HPDE6-E6E7 (cell line): ENCODE results near the gene CPA1.

Experiments
- DNase-seq: peaks from one replicate; pipeline ENCODE4 v3.0.0; 2011; ENCODE audit warnings: missing footprints; ENCODE audit errors: extremely low spot score

The CPA1 gene

DNA sequence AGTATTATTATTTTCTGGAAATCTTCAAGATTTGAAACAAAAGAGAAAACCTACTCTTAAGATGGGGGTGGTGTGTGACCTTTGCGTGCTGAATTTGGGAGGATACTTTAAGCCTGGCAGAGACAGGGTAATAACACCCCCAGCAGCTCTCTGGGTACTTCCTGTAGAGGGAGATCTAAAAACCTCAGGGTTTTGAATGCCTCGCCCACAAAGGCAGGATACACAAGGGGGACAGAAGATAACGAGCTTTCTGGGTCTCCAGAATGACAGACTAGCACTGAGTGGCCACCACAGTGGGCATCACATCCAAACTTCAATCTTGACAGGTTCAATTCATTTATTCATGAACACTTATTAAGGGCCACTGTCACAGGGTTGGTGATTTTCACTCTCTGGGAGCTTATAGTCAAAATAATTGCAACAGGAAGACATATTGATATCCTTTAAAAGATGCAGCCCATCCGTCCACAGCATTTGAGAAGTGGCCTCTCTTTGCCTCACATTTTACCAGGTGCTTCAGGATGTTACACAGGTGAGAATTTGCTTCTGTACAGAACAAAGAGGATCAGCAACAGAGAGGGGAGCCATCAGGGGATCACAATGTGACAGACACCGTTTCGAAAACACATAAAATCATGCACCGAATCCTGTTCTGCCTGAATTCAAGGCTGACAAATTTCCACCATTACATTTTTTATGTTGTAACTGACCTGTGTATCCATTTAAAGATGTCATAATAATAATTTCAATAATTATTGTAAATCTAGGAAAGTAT, 14.3 kb downstream of the CPA1 start:
- no peak for DNase-seq

DNA sequence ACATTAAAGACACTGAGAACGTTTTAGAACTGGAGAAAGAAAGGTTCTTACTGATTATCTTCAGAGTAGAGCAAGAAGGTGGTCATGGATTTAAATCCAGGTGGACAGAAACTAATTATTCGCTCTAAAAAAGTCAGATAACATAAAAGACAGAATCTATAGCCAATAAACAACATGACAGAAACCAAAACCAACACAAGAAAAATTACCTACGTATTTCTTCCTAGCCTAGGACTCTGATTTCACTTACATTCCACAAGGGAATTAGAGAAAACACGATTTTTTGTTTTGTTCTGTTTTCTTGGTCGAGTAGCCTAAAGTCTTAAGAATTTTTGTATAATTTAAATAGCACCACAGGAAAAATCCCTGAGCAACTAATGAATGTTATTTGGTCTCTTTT, 15.1 kb downstream of the CPA1 start:
- no peak for DNase-seq

DNA sequence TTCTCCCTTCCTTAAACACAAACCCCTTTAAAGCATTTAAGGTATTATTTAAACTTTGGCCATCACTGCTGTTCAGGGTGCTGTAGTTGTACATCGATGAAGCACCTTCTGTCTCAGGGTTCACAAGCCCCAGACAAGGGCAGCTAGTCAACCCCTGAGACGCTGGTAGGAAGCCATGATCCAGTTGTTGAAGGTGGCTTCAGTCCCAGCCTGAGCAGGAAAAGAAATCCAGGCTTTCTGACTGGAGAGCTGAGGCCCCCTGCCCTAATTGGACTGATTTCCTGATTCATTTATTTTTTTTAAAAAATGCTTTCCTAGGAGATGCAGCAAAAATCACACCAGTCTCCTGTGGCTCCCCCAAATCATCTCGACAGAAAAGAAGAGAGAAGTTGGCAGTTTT, 15.8 kb downstream of the CPA1 start:
- DNase-seq = no peak

DNA sequence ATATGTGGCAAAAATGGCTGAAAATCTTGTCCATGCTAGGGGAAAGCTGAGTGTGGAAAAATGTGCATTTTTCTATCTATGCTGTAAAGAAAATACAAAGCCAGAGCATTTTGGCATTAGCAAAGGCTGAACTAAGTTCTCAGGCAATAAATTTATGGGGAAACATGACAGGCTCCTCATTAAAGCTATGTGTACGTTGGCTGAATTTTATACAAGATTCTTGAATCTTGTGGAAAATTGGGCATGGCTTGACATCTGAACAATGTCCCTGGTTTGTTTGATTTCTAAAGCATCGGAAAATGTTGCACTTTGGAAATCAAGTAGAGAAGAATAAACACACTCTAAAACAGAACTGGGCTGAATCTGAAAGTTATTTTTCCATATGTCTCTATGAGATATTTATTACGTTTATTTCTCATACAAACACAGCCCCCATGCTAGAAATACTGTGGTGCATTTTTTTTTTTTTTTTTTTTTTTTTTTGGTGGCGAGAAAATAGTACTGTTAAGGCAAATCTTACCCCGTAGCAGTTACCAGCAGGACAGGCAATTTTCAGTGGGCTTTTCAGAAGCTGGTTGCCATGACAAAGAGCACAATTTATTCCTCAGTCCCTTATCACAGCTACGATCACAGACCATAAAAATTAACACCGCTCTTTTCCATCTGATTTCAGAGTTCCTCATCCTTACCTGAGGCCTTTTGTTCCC, 16.9 kb downstream of the CPA1 start:
- DNase-seq = no peak

DNA sequence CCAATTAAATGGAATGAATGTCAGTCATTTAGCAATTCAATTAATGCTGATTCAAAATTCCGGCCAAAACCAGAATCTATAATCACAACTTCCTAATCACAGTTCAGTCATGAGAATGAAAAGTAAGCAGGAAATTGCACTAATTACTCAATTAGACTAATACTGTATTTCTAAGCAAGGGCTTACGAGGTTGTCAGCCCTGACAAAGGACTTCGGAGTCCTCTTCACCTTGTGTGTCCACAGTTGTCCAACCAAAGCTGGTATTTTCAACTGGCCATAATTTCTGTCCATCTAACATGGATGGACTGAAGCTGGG, 17.4 kb downstream of the CPA1 start:
- DNase-seq = no peak

DNA sequence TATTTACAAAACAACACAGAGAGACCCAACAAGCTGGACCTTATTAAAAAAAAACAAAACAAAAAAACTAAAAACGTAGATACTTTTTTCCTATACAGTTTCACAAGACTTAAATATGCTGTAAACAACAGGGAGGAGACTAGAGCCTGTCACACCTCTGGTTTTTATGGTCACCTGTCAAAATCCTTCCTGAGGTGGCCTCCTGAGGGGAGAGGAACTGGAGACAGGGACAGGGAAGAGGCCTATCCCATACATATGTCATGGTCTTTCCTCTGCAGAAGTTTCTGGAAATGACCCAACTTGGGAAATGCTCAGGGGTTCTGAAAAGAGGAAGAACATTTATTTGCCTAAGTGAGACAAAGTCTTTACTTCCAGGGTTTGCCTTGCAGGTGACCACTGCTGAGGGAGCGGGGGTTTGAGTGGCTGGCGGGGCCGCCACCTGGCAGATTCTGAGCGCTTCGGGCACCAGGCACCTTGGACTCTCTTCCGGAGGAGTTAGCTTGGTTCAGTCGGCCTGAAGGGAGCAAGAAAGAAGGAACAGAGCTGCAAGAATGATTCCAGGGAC, 18.3 kb downstream of the CPA1 start:
- no peak for DNase-seq

DNA sequence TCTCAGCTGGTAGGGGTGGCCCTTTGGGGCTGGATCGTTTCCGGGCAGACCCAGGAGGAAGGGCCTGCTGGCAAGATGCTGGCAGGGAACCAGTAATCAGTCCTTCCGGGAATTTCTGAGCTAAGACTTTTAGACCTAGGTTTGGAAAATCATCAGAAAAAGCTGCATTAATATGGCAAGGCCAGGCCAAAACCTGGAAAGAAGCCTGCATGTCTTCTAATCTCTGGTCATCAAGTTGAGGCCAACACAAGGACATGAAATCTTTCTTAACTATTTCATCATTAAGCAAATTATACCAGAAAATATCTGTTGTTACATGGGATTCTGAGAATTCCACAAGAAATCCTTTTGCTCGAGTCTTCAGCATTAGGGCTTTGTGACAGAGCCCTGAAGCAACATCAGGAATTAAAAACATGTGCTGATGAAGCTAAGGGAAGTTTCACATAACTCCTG, 19.9 kb downstream of the CPA1 start:
- DNase-seq = no peak

DNA sequence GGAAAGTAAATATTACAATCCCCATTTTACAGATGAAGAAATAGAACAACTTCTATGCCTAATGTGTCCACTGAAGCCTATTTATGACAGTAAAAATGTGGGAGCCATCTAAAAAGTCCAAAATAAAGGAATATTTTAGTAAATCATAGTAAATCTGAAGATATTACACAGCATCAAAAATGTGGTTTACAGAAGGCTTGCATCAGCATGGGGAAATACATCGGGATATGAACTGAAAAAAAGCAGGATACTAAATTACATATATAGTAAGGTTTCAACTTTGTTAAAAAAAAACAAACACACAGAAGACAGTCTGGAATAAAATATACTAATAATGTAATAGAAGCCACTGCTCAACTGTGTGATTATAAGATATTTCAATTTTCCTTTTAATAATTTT, 20.8 kb downstream of the CPA1 start:
- DNase-seq = no peak

DNA sequence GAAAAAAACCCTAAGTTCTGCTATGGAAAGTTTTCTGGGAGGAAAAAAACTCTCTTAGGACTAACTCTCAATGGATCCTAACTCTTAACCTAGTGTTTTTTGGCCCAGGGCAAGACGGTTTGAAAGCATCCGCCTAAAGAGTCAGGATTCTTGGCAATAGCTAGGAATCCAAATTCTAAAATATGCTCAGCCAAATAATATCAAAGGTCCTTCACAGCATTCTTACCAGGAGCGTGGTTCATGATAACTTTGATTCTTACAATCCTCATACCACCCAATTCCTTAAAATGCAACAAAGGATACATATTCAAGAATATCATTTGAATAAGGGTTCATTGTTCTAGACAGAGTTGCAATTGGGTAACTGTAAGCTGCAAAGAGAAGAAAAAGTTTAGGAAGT, 21.3 kb downstream of the CPA1 start:
- no peak for DNase-seq

DNA sequence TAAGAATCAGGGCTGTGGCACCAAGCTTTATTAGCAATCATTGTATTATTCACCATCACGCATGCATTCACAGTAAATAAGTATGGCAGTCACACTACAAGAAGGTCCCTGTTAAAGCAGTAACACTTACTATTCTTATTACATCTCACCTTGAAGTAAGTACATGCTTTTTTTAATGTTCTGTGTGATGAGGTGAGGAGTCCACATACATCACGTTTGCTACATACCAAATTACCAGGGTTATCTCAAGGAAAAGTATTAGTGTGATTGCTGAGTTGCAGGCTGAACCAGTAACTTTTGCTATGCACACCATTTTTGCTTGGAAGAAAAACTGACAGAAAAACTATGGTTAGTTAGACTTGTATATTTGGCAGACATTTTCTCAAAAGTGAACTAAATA, 24.7 kb downstream of the CPA1 start:
- DNase-seq = no peak

DNA sequence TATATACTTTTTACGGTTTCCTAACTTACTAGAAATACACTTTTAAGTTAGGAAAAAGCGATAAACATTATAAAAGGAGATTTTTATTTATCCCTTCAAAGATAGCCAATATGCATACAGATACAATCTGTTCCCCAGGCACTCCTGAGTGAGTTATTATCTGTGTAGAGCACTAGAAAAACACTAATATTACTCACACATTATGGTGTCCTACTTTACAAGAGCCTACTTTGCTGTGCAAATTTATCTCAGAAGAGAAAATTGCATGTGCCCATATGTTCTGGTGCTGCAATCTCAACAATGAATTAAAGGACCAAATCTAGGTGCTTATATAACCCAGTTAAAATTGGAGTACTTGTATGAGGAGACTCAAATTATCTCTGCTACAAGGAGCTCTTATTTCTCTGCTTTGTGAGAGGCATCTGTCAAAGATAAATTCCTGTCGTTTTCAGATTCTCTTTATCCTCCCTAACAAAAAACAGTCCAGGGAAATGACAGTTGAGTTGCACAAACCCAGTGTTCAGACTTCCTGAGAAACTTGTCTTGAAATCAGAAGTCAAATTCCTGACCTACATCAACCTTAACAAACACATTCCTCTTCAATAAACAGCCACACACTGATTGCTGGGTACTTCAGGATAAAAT, 28.9 kb downstream of the CPA1 start:
- DNase-seq = no peak

DNA sequence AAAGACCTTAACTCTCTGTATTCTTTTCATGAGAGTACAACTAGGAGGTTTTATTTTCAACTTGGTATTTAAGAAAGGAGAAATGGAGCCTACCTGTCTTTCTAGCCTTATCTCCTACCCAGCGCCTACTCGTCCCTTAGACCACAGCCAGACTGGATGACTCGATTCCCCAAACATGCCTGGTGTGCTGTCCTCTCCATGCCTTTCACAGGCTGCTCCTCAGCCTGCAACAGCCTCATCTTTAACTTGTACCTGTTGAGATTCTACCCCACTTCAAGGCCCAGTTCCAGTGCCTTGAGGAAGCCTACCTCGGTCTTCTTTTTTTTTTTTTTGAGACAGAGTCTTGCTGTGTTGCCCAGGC, 29.4 kb downstream of the CPA1 start:
- no peak for DNase-seq

DNA sequence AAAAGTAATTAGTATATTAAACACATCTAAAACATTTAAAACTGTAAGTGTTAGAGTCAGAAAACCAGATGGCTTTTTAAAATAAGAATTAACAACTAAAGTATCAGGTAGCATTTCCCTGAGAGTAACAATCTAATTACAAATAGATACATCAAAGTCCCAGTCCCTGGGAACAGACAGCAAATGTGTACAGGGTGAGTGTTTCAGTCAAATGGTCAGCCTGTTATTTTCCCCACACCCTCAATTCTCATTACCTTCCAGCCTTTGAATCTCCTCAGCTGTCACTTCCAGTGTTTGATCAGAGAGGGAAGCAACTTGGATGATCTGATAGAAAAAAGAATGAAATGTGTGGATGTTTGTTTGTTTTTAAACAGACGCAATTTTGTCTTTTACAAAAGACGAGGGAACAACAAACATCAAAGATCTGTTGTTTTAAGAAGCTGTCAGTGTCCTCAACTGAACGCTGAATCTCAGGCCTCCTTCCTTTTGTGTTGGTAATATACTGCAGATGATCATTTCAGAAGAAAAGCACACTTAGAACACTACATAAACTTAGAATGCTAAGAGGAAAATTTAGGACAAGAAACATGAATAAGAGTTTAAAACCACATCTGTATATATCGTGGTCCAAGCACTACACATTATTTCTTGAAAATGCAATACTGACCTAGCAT, 30.7 kb downstream of the CPA1 start:
- no peak for DNase-seq

DNA sequence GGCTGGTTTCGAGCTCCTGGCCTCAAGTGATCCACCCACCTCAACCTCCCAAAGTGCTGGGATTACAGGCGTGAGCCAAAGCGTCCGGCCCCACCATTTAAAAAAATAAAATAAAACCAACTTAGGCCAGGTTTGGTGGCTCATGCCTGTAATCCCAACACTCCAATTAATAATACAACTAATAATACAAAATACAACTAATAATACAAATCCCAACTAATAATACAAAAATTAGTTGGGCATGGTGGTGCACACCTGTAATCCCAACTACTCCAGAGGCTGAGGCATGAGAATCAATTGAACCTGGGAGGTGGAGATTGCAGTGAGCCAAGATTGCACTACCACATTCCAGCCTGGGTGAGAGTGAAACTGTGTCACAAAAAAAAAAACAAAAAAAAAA, 32.9 kb downstream of the CPA1 start:
- no peak for DNase-seq

DNA sequence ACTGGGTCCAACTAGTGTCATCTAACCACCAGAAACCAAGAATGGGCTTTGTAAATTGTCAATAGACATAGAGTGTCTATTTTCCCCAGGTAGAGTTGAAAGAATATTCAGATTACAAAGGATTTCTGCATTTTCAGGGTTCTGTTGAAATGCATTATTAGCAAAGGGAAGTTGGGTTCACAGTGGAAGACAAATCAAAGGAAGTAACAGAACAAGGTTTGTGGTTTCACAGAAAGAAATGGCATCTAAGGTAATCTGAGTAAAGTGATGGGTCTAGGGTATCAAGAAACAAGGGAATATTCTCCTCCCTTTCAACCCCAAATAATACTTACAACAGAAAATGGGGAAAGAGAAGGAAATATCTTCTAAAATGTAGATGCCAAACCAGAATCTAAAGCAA, 34.7 kb downstream of the CPA1 start:
- no peak for DNase-seq

DNA sequence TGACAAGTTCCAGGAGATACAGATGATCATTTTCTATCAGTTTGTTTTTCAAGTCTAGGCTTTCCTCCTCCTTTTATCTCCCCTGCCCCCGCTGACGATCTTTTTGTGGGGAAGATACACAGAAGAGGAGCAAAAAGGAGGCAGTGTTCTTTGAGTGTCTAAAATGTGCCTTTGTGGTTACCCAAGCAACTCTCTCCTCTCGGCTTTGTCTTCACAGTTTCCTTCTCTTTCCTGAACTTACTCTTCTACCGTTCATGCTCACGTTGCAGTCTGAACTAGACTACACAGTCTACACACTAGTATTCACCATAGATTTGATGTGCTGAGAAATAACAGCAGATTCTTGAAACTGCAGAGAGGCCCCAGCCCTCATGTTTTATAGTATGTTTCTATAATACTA, 36.9 kb downstream of the CPA1 start:
- no peak for DNase-seq

DNA sequence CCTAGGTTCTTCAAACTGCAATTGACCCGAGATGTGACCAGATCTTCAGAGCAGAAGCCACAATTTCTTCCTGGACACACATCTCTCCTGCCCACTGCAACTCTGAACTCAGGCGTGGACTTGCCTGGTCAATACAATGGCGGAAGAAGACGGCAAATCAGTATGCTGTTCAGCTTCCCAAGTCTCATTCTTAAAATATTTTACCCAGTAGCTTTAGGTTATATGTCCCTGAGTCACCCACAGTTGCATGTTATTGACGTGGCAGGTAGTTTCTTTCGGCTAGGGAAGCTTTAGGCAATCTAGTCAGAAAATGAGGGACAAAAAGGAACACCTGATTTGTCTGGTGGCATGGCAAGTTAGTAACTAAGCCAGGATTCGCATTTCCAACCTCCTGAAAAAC, 38.0 kb downstream of the CPA1 start:
- peak; percentile 66 for DNase-seq

DNA sequence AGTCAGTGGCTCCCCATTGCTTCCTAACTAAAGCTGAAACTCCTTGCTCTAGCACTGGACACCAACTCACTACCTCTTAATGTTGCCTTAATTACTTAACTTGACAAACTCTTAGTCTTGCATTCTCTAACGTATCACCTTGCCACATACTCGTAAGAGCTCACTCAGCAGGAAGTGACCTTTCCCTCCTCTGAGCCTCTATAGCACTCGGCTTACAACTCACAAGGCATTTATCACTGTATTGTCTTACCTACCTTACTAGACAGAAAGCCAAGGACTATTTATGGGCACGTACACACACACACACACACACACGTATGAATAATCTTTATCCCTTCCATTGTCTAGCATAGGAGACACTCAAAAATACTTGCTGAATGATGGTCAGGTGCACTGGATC, 39.4 kb downstream of the CPA1 start:
- peak; percentile 50 for DNase-seq

DNA sequence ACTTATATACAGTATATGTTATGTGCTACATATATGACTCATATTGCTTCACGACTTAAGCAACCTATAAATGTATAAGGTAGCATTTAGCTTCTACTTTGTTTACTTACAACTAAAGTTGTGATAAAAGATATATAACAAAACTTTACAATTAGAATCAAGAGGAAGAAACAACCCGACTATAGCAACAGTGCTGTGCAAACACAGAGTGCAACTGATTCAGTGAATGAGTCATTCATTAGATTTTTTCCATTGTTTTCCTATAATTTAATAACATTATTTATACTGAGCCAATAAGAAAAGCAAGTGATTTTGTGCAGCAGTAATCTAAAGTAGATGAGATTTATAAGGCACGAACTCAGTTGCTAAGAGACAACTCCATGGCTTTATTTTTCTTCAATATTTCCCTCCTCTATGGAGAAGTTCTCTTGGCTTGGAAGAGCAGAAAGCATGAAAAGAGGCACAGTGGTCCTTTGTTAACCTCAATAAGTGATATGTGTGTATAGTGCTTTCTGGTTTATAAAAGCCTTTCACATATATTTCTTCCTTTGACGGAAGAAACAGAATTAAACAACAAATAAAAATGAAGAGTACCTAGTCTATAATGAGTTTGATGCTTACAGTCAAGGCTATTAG, 40.8 kb downstream of the CPA1 start:
- DNase-seq = no peak

DNA sequence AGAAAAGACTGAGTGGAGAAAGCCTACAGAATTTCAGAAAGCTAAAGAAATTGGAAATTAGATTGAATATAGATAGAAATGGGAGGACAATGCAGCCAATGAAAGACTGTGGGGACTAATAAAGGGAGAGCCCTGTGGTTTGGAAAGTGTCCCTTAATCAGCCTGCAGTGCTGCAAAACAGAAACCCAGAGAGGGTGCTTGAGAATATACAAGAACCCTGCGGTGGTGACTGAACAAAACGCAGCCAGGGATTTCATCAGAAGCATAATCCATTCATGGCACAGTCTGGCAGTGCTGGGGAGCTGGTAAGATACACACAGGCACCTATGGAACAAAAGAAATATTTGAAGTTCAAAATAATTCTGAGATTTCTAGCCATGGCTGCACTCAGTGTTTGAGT, 41.4 kb downstream of the CPA1 start:
- no peak for DNase-seq

DNA sequence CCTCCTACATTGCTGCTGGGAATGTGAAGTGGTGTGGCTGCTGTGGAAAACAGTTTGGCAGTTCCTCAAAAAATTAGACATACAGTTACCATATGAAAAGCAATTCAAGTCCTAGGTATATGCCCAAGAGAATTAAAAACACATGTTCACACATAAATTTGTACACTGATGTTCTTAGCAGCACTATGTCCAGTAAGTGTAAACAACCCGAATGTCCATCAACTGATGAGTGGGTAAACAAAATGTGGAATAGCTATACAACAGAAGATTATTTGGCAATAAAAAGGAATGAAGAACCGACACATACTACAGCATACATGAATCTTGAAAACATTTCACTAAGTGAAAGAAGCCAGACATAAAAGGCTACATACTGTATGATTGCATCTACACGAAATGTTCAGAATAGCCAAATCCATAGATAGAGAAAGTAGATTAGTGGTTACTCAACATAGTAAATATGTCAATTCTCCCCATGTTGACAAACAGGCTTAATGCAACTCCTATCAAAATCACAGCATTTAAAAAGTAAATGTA, 43.3 kb downstream of the CPA1 start:
- no peak for DNase-seq

DNA sequence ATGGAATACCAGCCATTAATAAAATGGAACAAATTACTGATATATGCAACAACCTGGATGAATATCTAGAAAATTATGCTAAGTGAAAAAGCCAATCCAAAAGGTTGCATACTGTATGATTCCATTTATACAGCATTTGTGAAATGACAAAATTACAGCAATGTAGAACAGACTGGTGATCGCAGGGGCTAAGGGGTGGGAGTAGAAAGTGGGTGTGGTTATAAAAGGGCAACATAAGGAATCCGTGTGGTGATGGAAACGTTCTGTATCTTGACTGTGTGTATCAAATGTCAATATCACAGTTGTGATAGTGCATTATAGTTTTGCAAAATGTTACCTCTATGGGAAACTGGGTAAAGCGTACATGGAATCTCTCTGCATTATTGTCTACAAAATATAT, 45.5 kb downstream of the CPA1 start:
- DNase-seq = no peak
